HG03280 (cell line): ENCODE results near the gene ZFAND5.

Experiments
- ATAC-seq: cut with Tn5 transposase; IDR thresholded peaks from one replicate; pipeline ENCODE4 v1.9.1; 2021; ENCODE audit warnings: mild to moderate bottlenecking, moderate library complexity; ENCODE audit not compliant: unreplicated experiment

ZFAND5 gene

GRCh38 chr9:72364679-72365524 is at the start of gene ZFAND5:
Gene ZFAND5, minus strand, starts transcription at chr9:72365208. Its CDS starts 4,430 bp downstream, at chr9:72360778.
- peak; percentile 80 for ATAC-seq

GRCh38 chr9:72412483-72413040 is 47.6 kb upstream of the ZFAND5 start:
- no peak for ATAC-seq

GRCh38 chr9:72410214-72410613 is 45.2 kb upstream of the ZFAND5 start:
- no peak for ATAC-seq

GRCh38 chr9:72407114-72407513 is 42.1 kb upstream of the ZFAND5 start:
- no peak for ATAC-seq

GRCh38 chr9:72402744-72403143 is 37.7 kb upstream of the ZFAND5 start:
- ATAC-seq = no peak

GRCh38 chr9:72401396-72401795 is 36.4 kb upstream of the ZFAND5 start:
- no peak for ATAC-seq

- no peak for ATAC-seq
Observed at GRCh38 chr9:72400866-72401265, 35.9 kb upstream of the ZFAND5 start.

- ATAC-seq = no peak
Observed at GRCh38 chr9:72399391-72399790, 34.4 kb upstream of the ZFAND5 start.

- no peak for ATAC-seq
Observed at GRCh38 chr9:72396247-72397091, 31.5 kb upstream of the ZFAND5 start.

GRCh38 chr9:72394066-72394465 is 29.1 kb upstream of the ZFAND5 start:
- no peak for ATAC-seq

GRCh38 chr9:72390907-72391306 is 25.9 kb upstream of the ZFAND5 start:
- no peak for ATAC-seq

GRCh38 chr9:72386186-72386585 is 21.2 kb upstream of the ZFAND5 start:
- ATAC-seq = no peak

GRCh38 chr9:72384710-72385485 is 19.9 kb upstream of the ZFAND5 start:
- ATAC-seq = no peak

GRCh38 chr9:72383978-72384709 is 19.1 kb upstream of the ZFAND5 start:
- ATAC-seq = no peak

GRCh38 chr9:72382405-72382804 is 17.4 kb upstream of the ZFAND5 start:
- ATAC-seq = no peak

GRCh38 chr9:72377041-72377440 is 12.0 kb upstream of the ZFAND5 start:
- ATAC-seq = no peak

GRCh38 chr9:72371151-72371550 is 6.1 kb upstream of the ZFAND5 start:
- ATAC-seq = no peak

GRCh38 chr9:72365525-72366256 is 683 bp upstream of the ZFAND5 start:
- ATAC-seq = peak; percentile 34

- peak; percentile 40 for ATAC-seq
Observed at GRCh38 chr9:72363908-72364678, 915 bp downstream of the ZFAND5 start.
